Neural cell (in vitro differentiated cells): ENCODE results near the gene BPGM. TPM values are rescaled to one million over a fixed set of nuclear protein-coding genes. Genes with fewer than 3 reads are reported as not detected.

ENCODE experiments used
- H2AFZ ChIP-seq: fragments of 200-600, 300-800 bp; sonication (generic), shearing (Covaris generic); 2 replicates; pipeline ENCODE4 v1.6.0; 2014; ENCODE audit warnings: low read depth, mild to moderate bottlenecking, antibody characterized with exemption, low read length, moderate library complexity
- H3F3A ChIP-seq: fragments of 200-600 bp; shearing (Covaris generic); 2 replicates; pipeline ENCODE4 v1.6.1; 2016; ENCODE audit warnings: mild to moderate bottlenecking, moderate library complexity, mixed read lengths, antibody characterized with exemption, low read length; ENCODE audit not compliant: insufficient read depth, poor library complexity, severe bottlenecking
- H3K27ac ChIP-seq: fragments of 200-600, 300-800 bp; sonication (generic), shearing (Covaris generic); 2 replicates; pipeline ENCODE4 v1.5.1; 2014; ENCODE audit warnings: mild to moderate bottlenecking, low read length, moderate library complexity
- H3K27me3 ChIP-seq: fragments of 300-800, 200-600 bp; sonication (generic), shearing (Covaris generic); 2 replicates; pipeline ENCODE4 v1.6.0; 2014; ENCODE audit warnings: mild to moderate bottlenecking, low read depth, low read length, moderate library complexity; ENCODE audit not compliant: insufficient read depth
- H3K36me3 ChIP-seq: fragments of 300-800, 200-600 bp; sonication (generic), shearing (Covaris generic); 2 replicates; pipeline ENCODE4 v1.5.1; 2014; ENCODE audit warnings: mild to moderate bottlenecking, antibody characterized with exemption, low read length, moderate library complexity; ENCODE audit not compliant: insufficient read depth
- H3K4me2 ChIP-seq: fragments of 300-800, 200-600 bp; sonication (generic), shearing (Covaris generic); 2 replicates; pipeline ENCODE4 v1.6.0; 2014; ENCODE audit warnings: mild to moderate bottlenecking, low read length
- H3K4me3 ChIP-seq: fragments of 300-800, 200-600 bp; sonication (generic), shearing (Covaris generic); 2 replicates; pipeline ENCODE4 v1.5.1; 2014; ENCODE audit warnings: mild to moderate bottlenecking, low read length, moderate library complexity
- H3K79me2 ChIP-seq: fragments of 200-600 bp; shearing (Covaris generic); replicated peaks from 2 replicates; pipeline ENCODE4 v1.6.0; 2014; ENCODE audit warnings: mild to moderate bottlenecking, low read length, moderate library complexity; ENCODE audit not compliant: insufficient read depth
- H3K9ac ChIP-seq: fragments of 300-800, 200-600 bp; sonication (generic), shearing (Covaris generic); 2 replicates; pipeline ENCODE4 v1.6.1; 2016; ENCODE audit warnings: mild to moderate bottlenecking, low read length, mixed read lengths
- H3K9me2 ChIP-seq: fragments of 200-600 bp; shearing (Covaris generic); 2 replicates; pipeline ENCODE4 v1.6.1; 2016; ENCODE audit warnings: mild to moderate bottlenecking, low read length, mixed read lengths; ENCODE audit not compliant: insufficient read depth
- H3K9me3 ChIP-seq: fragments of 200-600, 300-800 bp; sonication (generic), shearing (Covaris generic); 2 replicates; pipeline ENCODE4 v1.6.1; 2016; ENCODE audit warnings: mild to moderate bottlenecking, mixed run types, low read length, moderate library complexity, mixed read lengths
- H4K20me1 ChIP-seq: fragments of 200-600 bp; shearing (Covaris generic); 2 replicates; pipeline ENCODE4 v1.6.1; 2016; ENCODE audit warnings: mild to moderate bottlenecking, mixed run types; ENCODE audit not compliant: insufficient read depth
- EP300 ChIP-seq: fragments of 450-650 bp; conservative IDR thresholded peaks from 2 replicates; pipeline ENCODE4 v1.6.1; 2014; ENCODE audit warnings: antibody characterized with exemption, mild to moderate bottlenecking, moderate library complexity; ENCODE audit not compliant: poor library complexity, severe bottlenecking
- EZH2 ChIP-seq: fragments of 200-600, 300-800 bp; shearing (Covaris generic), sonication (generic); IDR thresholded peaks from 2 replicates; pipeline ENCODE4 v1.6.1; 2014; ENCODE audit warnings: antibody characterized with exemption, low read length, borderline replicate concordance, mild to moderate bottlenecking; ENCODE audit not compliant: insufficient read depth, poor library complexity, severe bottlenecking
- MXI1 ChIP-seq: fragments of 450-650 bp; conservative IDR thresholded peaks from 2 replicates; pipeline ENCODE4 v1.6.1; 2014; ENCODE audit warnings: antibody characterized with exemption, mild to moderate bottlenecking; ENCODE audit not compliant: poor library complexity, severe bottlenecking
- POLR2AphosphoS5 ChIP-seq: IDR thresholded peaks from 2 replicates; pipeline ENCODE4 v1.6.1; 2012
- RAD21 ChIP-seq: fragments of 450-650 bp; conservative IDR thresholded peaks from 2 replicates; pipeline ENCODE4 v1.6.1; 2014; ENCODE audit warnings: antibody characterized with exemption, mild to moderate bottlenecking, moderate library complexity
- REST ChIP-seq: IDR thresholded peaks from 2 replicates; pipeline ENCODE4 v1.6.1; 2012; ENCODE audit warnings: borderline replicate concordance
- SMC3 ChIP-seq: fragments of 450-650 bp; conservative IDR thresholded peaks from 2 replicates; pipeline ENCODE4 v1.6.1; 2014; ENCODE audit warnings: antibody characterized with exemption, mild to moderate bottlenecking, moderate library complexity; ENCODE audit not compliant: poor library complexity
- TAF1 ChIP-seq: IDR thresholded peaks from 2 replicates; pipeline ENCODE4 v1.6.1; 2012; ENCODE audit warnings: low read depth
- polyA plus RNA-seq: library from polyadenylated mRNA; depleted of rRNA; stranded (reverse); fragments of >200 nt; gene quantifications from 2 replicates; pipeline ENCODE4 v1.2.3, GENCODE V29; 2014
- TF ChIP-seq, protein P1 (sequence below): fragments of 450-650 bp; IDR thresholded peaks from 2 replicates; pipeline ENCODE4 v1.5.1; 2014; ENCODE audit warnings: antibody characterized with exemption, mild to moderate bottlenecking, moderate library complexity; ENCODE audit not compliant: poor library complexity, severe bottlenecking

Gene BPGM
- polyA plus RNA-seq, 1 donor from 2014 or later: 57.4 TPM

DNA sequence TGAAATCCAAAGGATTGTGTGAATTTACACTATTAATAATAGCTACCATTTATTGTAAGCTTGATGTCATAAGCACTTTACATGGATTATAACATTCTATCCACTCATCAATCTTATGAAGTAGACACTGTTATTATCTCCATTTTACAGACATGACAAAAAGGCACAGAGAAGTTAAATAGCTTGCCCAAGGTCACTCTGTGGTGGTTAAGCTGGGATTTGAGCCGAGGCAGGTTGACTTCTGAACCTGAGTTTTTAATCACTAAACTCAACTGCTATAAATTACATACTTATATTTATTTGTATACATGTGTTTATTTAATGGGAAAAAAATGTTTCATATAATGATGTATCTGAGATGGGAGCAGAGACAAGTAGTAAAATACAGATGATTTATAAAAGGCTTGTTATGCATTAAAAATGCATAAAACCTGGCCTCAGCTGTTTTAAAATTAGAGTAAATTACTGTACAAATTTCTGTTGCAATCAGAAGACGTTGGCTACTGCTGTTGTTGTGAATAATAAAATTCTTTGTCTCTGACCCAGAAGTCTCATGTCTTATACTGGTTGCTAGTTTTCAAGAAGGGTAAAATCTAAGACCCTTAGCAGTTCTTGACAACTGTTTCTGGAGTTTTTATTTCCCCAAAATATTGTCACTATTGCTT lies 71.7 kb downstream of the BPGM start:
- no peaks in the 10 kb centered on the region for H3K9me2 ChIP-seq
- H4K20me1 ChIP-seq: no peaks in the 10 kb centered on the region
- no peak overlapping the region for H3K4me3 ChIP-seq
- no peak for TF ChIP-seq RAD21
- TF ChIP-seq, protein P1, sequence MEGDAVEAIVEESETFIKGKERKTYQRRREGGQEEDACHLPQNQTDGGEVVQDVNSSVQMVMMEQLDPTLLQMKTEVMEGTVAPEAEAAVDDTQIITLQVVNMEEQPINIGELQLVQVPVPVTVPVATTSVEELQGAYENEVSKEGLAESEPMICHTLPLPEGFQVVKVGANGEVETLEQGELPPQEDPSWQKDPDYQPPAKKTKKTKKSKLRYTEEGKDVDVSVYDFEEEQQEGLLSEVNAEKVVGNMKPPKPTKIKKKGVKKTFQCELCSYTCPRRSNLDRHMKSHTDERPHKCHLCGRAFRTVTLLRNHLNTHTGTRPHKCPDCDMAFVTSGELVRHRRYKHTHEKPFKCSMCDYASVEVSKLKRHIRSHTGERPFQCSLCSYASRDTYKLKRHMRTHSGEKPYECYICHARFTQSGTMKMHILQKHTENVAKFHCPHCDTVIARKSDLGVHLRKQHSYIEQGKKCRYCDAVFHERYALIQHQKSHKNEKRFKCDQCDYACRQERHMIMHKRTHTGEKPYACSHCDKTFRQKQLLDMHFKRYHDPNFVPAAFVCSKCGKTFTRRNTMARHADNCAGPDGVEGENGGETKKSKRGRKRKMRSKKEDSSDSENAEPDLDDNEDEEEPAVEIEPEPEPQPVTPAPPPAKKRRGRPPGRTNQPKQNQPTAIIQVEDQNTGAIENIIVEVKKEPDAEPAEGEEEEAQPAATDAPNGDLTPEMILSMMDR: no peak
- no peak for TF ChIP-seq REST
- TF ChIP-seq EZH2: no peak
- no peak for TF ChIP-seq TAF1
- TF ChIP-seq EP300: no peak
- TF ChIP-seq MXI1: no peak
- no peak for TF ChIP-seq SMC3
- TF ChIP-seq POLR2AphosphoS5: no peak
- no peaks in the 10 kb centered on the region for H3K9me3 ChIP-seq
- no peak overlapping the region for H3K27ac ChIP-seq
- H3K27me3 ChIP-seq: no peaks in the 10 kb centered on the region
- no peaks in the 10 kb centered on the region for H3F3A ChIP-seq
- no peak overlapping the region for H3K4me2 ChIP-seq
- no peaks in the 10 kb centered on the region for H3K36me3 ChIP-seq
- H3K79me2 ChIP-seq: no peaks in the 10 kb centered on the region
- no peak overlapping the region for H2AFZ ChIP-seq
- H3K9ac ChIP-seq: no peak overlapping the region

GRCh38 chr7:134720091-134720935 lies 73.7 kb downstream of the BPGM start:
- Histone ChIP-seq H3K27ac (no peak overlapping the region), H2AFZ (no peak overlapping the region)

More at GRCh38 chr7:134720091-134720935, 73.7 kb downstream of the BPGM start:
- Histone ChIP-seq H3K79me2 (no peaks in the 10 kb centered on the region), H3K9ac (no peak overlapping the region), H3K36me3 (no peaks in the 10 kb centered on the region), H3K9me3 (no peaks in the 10 kb centered on the region), H4K20me1 (no peaks in the 10 kb centered on the region), H3K9me2 (no peaks in the 10 kb centered on the region), H3F3A (no peaks in the 10 kb centered on the region), H3K4me3 (no peak overlapping the region), H3K4me2 (no peak overlapping the region), H3K27me3 (no peaks in the 10 kb centered on the region)
- TF ChIP-seq POLR2AphosphoS5 (peak; percentile 26), EP300 (peak; percentile 43), TAF1 (no peak), SMC3 (no peak), EZH2 (no peak), RAD21 (no peak), REST (no peak), MXI1 (no peak)
- TF ChIP-seq, protein P1: no peak
